GM19467 (cell line): Measurements from ENCODE around the gene TAS2R30.

Experiments
- ATAC-seq: cut with Tn5 transposase; IDR thresholded peaks from one replicate; pipeline ENCODE4 v1.9.1; 2021; ENCODE audit warnings: mild to moderate bottlenecking, moderate library complexity; ENCODE audit not compliant: unreplicated experiment

TAS2R30 gene, protein sequence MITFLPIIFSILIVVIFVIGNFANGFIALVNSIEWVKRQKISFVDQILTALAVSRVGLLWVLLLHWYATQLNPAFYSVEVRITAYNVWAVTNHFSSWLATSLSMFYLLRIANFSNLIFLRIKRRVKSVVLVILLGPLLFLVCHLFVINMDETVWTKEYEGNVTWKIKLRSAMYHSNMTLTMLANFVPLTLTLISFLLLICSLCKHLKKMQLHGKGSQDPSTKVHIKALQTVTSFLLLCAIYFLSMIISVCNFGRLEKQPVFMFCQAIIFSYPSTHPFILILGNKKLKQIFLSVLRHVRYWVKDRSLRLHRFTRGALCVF

DNA sequence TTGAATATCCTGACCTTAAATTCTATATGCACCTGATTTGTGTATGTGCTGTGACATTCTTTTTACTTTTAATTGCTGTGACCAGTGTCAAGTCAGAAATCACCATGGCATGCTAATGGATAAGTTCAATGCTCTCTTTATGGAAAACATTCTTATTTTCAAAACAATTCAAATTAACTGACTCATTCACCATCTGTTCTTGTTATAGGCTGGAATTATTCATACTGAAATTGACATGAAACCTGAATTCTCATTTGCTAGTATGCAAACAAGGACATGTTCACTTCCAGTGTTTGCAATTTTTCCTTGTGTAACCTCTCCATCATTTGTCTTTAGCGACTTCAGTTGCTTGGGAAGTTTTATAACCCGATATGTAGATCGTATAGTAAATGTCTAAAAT, at the start of gene TAS2R30:
TAS2R30 (minus strand) TSS at position 340 of the 400 bp plus-strand sequence. CDS start 400 bp downstream, outside the sequence.
- ATAC-seq = no peak

DNA sequence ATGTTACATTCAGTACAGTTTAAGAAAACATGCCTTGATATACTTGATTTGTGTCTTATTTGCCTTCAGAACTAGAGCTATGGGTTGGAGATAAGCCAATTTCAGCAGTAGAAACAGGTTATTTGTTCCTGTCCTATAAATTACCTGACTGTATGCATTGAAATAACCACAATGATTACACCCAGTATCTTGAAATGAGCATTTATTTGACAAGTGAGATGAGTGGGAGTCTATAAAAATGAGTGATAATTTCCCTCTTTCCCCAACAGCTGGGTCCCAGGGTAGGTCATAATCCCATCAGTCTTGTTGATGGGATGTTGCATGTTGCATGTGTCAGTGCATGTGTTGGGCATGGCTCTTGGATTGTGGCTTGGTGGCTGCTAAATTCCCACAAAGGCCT, 48.6 kb upstream of the TAS2R30 start:
- ATAC-seq = no peak

DNA sequence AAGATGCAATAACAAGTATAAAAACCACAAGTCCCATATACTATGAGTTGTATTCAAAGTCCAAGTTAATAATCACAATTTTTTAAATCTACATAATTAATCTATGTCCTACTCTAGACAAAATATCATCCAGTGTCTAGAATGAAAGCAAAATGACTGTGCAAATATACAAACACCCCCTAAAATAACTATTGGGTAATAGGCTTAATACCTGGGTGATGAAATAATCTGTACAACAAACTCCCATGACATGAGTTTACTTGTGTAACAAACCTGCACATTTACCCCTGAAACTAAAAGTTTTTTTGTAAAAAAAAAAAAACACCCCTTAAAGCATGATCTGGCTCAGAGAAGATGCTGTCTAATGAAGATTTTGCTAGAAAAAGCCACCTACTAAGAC, 48.1 kb upstream of the TAS2R30 start:
- ATAC-seq = no peak

DNA sequence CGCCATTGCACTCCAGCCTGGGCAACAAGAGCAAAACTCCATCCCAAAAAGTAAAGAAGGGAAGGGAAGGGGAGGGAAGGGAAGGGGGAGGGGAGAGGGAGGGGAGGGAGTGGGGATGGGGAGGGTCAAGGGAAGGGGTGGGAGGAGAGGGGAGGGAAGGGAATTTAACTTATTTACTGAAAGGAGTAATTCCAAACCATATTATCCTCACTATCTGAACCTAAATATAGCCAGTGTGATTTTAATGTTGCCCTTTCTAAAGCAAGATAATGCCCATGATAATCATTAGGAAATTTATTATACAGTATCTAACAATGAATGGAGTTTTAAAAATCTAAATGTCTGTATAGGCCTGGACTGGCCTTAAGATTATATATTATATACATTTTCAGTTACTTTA, 43.8 kb upstream of the TAS2R30 start:
- no peak for ATAC-seq

DNA sequence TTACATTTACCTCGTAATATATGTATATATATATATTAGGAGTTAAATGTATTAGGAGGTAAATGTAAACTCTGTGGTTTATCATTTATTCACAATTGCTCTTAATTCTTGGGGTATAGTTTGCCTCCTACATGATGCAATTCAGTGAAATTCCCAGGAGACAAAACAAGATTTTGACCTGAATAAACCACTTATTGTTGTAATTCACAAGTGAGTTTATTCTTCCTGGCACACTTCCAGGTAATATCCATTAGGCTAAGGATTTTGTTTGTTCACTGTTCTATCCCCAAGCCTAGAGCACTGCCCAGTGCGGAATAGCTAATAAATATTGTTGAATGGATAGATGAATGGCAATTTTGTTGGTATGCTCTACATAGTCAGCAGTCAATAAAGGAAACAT, 39.6 kb upstream of the TAS2R30 start:
- ATAC-seq = no peak

DNA sequence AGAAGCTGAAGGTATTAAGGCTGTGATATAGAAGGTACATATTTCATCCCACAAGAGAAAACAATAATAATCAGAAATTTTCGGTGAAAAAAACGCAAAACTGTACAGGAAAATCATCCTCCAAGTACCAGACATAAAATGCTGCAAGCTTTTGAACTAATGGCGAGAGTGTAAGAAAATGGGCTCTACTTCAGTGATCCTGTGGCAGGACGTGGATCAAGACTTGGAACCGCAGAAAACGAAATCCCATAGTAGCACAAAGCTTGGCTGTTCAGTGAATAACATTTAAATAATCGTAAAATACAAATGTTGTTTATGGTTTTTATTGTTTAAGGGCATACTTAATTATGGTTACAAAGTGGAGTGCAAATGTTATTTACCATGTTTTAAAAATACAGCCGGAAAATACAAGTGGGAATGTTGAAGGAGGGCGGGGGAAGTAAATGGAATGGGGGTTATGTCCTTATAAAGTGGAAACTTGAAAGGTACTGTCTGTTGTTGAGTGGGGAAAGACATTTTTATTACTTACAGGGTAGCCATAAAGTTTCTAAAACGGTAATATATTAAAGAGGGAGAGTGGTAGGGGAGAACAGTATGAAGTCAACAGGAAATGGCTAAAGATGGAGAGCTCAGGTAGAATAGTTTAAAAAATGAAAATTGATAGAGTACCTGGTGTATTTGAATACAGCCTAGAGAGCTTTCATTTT, 37.7 kb upstream of the TAS2R30 start:
- no peak for ATAC-seq

DNA sequence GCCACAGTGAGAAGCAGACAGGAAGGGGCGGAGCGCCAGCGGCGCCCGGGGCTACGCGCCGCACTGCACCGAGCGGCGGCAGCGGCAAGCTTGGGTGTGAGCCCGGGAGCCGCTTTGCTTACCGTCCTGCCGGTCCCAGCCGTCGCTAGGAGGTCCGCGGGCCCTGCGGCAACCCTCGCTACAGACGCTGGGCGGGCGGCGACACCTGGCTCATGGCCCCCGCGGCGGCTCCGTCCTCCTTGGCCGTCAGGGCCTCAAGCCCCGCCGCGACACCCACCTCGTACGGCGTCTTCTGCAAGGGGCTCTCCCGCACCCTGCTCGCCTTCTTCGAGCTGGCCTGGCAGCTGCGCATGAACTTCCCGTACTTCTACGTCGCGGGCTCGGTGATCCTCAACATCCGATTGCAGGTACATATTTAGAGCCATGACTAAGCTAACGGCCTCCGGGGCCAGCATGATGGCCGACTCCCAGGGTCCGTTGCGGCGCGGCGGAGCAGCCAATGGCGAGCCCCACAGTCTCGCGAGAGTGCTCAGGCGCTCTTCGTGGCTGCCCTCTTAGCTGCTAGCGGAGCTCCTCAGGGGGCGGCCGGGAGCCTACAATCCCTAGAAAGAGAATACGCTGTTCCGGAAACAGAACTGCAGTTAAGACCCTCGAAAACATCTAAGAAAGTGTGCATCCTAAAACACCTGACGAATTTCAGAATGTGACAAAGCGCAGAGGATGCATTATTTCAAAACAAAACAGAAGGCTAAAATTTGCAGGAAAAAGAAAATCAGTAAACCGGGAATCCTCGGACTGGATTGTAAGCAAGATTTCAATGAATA, 36.9 kb upstream of the TAS2R30 start, which contains the start of gene SMIM10L1:
SMIM10L1 (plus strand) TSS at position 50 of the 824 bp plus-strand sequence; CDS start at position 213, 163 bp downstream.
- peak; percentile 95 for ATAC-seq

DNA sequence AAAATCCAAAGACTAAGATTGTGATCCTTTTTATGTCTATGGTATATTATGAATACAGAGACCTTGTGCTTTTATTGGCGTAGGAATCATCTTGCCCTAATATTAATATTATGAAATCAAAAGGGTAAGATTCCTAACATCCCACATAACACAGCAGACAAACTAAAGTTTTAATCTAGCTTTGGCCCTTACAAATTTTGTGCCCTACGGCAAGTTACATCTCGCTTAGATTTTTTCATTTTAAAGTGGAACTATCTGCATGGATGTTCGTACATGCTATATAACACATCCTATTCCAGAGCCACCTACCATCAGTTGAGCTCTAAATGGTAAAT, 36.3 kb upstream of the TAS2R30 start:
- no peak for ATAC-seq

DNA sequence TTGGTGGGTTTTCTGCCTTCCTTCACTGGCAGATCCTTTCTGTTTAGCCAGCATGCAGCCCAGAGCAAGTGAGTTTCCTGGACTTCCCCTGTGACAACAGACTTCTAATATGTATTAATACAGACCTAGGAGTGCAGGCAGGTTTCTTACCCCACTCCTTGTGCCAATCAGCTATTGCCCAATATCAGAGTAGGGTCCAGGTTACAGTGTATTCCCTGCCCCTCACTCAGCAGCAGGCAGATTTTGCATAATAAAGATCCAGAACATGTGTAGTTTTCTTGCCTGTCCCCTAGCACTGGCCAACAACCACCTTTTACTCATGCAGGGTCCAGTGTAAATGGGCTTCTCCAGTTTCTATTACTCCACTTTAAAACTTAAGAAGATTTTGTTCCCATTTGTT, 31.9 kb upstream of the TAS2R30 start:
- ATAC-seq = no peak

DNA sequence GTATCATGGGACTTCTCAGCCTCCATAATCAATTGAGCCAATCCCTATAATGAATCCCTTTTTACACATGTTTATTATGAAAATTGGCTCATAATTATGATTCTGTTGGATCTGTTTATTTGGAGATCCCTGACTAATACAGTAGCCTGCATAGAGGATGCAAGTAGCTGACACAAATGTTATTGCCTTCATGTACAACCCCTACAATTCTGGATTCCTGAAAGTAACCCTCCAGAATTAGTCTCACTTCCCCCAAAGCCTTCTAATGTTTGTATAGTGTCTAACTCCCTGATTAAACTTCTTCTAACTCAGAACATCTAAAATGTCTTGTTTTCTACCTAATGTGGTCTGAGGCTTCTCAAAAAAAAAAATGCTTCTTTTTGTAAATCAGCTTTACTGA, 29.9 kb upstream of the TAS2R30 start:
- no peak for ATAC-seq

DNA sequence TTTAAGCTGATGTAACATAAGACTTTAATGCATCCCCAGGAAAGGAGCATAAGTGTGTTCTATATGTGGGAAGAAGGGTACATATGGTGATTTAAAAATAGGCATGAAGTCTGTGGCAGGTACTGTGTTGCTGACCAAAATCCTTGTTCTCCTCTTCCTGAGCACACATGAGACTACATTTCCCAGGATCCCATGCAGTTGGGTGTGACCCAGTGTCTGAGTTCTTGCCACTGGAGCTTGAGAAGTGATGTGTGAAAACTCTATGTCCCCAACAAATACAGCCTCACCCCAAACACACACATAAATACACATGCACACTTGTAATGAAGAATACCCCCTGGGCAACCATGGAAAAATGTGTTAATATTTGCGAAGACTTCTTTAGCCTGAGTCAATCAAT, 28.1 kb upstream of the TAS2R30 start:
- no peak for ATAC-seq

DNA sequence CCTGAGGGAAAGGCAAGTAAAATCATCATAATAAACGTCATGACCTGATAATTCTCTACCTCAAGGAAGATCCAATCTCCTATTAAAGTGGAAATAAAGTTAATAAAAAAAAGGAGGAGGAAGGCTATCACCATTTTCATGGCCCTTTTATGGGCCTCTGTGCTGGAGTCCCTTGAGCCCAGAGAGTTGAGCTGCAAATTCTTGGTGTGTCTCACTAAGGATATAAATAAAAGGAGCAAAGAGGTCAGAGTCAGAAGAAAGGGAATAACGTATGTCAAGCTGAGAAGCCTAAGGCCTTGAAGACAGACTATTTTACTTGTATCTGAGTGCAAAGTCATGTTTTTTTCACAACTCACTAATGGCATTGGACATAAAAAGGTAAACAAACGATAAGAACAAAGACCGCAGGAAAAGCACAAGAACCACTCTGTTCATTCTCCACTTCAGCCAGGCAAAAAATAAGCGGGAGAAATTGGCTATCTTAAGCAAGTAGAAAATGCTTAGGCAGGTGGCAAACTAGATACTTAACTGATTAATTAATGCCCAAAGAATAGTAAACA, 24.5 kb upstream of the TAS2R30 start:
- ATAC-seq = no peak

DNA sequence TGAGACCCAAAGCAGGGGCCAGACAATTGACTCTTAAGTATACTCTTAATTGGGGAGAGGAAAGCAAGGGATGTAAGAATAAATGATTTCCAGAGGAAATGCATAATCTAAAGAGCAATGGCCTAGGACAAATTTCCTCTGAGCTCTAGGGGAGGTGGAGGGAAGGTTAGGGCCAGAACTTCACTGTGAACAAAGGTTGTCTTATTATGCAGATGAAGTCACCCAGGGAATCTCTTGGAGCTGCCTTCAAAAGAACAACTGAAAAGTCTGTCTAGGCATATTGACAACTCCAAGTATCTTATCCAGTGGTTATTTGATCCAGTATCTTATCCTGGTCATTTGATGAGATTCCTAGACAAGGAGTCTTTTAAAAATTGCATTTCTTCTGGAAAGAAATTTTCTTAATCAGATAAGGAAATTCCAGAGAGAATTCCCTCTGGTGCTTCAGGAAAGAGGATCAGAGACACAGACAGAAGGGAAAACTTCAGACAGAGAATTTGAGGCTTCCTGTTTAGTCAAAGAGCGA, 20.0 kb upstream of the TAS2R30 start:
- no peak for ATAC-seq

DNA sequence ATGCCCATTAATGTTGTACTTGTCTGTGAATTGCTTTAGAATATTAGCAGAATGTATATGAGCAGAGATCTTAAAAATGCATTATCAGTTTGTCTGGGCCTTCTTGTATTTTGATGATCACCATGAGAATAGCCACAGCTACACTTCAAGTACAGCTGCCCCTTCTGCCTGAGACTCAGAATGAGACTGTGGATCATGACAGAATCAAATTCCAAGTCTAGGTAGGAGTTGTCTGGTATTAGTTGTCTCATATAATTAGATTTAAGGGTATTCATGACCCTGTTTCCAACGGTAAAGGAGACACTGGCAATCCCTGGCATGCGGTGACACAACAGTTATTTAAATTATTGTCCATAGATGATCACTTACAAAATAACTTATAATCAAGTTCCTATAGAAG, 18.3 kb upstream of the TAS2R30 start:
- ATAC-seq = no peak

DNA sequence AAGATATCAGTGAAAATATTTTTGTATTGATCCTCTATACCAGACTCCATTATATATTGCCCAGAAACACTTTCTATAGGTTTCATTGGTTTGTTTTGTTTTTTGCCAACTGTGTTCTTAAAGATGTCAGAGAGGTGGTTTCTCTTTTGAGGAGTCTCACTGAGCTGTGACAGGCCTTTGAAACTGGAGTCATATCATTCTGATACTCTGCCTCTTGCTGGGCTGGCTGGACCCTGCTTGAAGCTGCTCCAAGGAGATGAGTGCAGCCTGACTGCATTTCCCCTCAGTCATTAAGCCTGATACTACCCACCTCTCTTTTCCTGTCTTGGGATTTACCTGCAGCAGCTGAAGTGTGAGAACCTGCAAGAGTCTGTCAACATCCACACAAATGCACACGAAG, 16.4 kb upstream of the TAS2R30 start:
- no peak for ATAC-seq

DNA sequence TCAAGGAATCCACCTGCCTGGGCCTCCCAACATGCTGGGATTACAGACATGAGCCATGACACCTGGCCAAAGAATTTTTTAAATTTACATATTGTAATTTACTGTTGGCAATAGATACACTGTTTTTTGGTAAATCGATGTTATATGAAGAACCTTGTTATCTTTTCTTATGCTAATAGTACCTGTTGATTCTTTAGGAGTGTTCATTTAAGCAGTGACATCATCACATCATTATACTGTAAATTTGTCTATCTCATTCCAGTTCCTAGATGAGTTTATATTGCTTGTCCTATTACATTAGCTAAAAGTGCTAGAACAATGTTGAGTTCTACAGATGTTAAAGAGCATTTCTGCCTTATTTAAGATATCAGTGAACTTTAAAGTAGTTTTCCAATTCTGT, 13.0 kb upstream of the TAS2R30 start:
- no peak for ATAC-seq

DNA sequence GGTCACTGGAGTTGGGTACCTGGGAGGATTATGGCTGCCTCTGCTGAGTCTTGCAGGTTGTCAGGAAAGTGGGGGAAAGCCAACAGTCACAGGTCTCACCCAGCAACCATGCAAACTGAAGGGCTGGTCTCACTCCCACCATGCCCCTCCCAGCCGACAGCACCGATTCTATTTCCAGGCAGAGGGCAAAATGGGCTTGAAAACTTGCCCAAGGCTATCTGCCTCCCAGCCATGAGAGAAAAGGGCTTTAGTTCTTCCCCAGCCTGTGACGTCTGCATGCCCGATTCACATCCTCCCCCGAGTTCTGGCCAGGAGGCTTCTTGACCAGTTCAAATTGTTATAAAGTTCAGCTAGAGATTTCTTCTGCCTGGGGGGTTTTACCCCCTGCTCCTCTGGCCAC, 9.9 kb upstream of the TAS2R30 start:
- no peak for ATAC-seq

DNA sequence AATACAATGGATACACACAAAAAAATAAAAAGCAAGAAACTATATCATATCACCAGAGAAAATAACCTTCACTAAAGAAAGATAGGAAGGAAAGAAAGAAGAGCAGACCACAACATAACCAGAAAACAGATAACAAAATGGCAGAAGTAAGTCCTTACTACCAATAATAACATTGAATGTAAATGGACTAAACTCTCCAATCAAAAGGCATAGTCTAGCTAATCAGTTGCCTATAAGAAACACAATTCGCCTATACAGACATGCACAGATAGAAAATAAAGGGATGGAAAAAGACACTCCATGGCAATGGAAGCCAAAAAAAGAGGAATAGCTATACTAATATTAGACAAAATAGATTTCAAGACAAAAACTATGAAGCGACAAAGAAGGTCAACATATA, 8.9 kb upstream of the TAS2R30 start:
- ATAC-seq = no peak

DNA sequence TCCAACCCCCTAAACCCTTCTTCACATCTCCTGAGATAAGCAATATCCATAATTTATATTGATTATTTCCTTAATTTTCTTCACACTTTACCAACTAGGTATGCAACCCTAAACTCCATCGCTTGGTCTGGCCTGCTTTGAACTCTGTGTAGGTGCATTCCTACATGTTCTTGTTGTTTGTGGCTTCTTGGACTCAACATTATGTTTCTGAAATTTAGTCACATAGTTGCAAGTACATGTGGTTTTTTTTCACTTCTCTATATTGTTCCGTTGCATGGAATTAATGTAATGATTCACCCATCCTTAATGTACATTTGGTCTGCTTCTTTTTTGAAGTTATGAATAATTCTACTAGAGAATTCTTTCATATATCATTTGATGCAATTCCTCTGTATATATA, 1.6 kb upstream of the TAS2R30 start:
- no peak for ATAC-seq

DNA sequence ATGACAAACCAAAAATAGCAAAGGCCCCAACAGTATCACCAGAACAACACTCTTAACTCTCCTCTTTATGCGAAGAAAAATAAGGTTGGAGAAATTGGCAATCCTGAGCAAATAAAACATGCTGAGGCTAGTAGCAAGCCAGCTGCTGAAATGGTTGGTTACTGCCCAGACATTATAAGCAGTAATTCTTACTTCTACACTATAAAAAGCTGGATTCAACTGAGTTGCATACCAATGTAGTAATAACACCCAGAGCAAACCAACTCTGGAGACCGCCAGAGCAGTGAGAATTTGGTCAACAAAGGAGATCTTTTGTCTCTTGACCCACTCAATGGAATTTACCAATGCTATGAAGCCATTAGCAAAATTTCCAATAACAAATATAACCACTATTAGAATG, 628 bp downstream of the TAS2R30 start:
- no peak for ATAC-seq

DNA sequence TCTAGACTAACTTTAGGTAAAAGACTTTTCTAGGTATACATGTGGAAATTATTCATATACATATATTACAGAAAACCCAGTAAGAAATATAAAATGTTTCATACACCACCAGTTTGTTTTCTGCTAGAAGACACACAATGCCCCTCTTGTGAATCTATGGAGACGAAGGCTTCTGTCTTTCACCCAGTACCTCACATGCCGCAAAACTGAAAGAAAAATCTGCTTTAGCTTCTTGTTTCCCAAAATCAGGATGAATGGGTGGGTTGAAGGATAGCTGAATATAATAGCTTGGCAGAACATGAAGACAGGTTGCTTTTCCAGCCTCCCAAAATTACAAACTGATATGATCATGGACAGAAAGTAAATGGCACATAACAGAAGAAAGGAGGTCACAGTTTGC, 1.3 kb downstream of the TAS2R30 start:
- ATAC-seq = no peak
